ENCODE measurements around the gene PCDHGA4.
"Not testable (repeated sequence)": the region's sequence is repeated elsewhere in the genome, so short reads cannot be mapped to it uniquely, and the experiment has no call there.

The PCDHGA4 gene

GRCh38 chr5:141349917-141350619 lies 4.8 kb upstream of the PCDHGA4 start, which contains the start of gene PCDHGB1:
Gene PCDHGB1, plus strand, starts transcription at chr5:141350099. Its CDS starts 162 bp downstream, at chr5:141350261.
- peak in 1 of 14 donors; percentile 9 for DNase-seq

- no peak for DNase-seq
These were observed 3.2 kb upstream of the PCDHGA4 start for GRCh38 chr5:141351591-141351990.

DNA sequence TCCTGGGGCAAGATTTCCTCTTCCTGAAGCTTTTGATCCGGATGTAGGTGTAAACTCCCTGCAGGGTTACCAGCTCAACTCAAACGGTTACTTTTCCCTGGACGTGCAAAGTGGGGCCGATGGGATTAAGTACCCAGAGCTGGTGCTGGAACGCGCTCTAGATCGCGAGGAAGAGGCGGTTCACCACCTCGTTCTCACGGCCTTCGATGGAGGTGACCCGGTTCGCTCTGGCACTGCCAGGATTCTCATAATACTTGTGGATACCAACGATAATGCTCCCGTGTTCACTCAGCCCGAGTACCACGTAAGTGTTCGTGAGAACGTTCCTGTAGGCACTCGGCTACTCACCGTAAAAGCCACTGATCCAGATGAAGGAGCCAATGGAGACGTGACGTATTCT lies 820 bp downstream of the PCDHGA4 start:
- DNase-seq = no peak

DNA sequence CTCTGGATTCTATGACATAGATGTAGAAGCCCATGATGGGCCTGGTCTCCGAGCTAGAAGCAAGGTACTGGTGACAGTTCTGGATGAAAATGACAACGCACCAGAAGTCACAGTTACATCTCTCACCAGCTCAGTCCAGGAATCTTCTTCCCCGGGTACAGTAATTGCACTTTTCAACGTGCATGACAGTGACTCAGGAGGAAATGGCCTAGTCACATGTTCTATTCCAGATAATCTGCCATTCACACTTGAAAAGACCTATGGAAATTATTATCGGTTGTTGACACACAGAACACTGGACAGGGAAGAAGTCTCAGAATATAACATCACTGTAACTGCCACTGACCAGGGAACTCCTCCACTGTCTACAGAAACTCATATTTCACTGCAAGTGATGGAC lies 1.3 kb downstream of the PCDHGA4 start:
- no peak for DNase-seq

DNA sequence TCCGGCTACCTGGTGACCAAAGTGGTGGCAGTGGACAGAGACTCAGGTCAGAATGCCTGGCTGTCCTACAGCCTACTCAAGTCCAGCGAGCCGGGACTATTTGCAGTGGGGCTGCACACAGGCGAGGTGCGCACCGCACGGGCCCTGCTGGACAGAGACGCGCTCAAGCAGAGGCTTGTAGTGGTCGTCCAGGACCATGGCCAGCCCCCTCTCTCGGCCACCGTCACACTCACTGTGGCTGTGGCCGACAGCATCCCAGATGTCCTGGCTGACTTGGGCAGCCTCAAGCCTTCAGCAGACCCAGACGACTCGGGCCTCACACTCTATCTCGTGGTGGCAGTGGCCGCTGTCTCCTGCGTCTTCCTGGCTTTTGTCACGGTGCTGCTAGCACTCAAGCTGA lies 2.1 kb downstream of the PCDHGA4 start:
- DNase-seq = no peak

GRCh38 chr5:141359790-141360426 lies 5.1 kb downstream of the PCDHGA4 start, which contains the start of gene PCDHGB2:
Gene PCDHGB2, plus strand, starts transcription at chr5:141359994. Its CDS starts 142 bp downstream, at chr5:141360136.
- DNase-seq = no peak

GRCh38 chr5:141360685-141361084 lies 5.9 kb downstream of the PCDHGA4 start:
- no peak for DNase-seq

- no peak for DNase-seq
These were observed 7.9 kb downstream of the PCDHGA4 start for GRCh38 chr5:141362719-141363118.

- no peak for DNase-seq
These were observed 9.3 kb downstream of the PCDHGA4 start, which contains the start of gene PCDHGA5 for GRCh38 chr5:141363952-141364660. Gene PCDHGA5, plus strand, starts transcription at chr5:141364162. Its CDS starts 169 bp downstream, at chr5:141364331.

DNA sequence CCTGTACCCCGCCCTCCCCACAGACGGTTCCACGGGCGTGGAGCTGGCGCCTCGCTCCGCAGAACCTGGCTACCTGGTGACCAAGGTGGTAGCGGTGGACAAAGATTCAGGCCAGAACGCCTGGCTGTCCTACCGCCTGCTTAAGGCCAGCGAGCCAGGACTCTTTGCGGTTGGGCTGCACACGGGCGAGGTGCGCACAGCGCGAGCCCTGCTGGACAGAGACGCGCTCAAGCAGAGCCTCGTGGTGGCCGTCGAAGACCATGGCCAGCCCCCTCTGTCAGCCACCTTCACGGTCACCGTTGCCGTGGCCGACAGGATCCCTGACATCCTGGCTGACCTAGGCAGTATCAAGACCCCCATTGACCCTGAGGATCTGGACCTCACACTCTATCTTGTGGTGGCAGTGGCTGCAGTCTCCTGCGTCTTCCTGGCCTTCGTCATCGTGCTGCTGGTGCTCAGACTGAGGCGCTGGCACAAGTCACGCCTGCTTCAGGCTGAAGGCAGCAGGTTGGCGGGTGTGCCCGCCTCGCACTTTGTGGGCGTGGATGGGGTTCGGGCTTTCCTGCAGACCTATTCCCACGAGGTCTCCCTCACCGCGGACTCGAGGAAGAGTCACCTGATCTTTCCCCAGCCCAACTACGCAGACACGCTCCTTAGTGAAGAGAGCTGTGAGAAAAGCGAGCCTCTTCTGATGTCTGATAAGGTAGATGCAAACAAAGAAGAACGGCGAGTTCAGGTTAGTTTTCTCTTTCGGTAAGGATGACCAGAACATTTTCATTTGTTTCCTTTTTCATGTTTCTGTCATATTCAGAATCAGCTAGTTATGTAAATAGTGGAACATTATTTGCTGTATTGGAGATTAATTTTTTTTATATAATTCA lies 11.4 kb downstream of the PCDHGA4 start:
- no peak for DNase-seq

DNA sequence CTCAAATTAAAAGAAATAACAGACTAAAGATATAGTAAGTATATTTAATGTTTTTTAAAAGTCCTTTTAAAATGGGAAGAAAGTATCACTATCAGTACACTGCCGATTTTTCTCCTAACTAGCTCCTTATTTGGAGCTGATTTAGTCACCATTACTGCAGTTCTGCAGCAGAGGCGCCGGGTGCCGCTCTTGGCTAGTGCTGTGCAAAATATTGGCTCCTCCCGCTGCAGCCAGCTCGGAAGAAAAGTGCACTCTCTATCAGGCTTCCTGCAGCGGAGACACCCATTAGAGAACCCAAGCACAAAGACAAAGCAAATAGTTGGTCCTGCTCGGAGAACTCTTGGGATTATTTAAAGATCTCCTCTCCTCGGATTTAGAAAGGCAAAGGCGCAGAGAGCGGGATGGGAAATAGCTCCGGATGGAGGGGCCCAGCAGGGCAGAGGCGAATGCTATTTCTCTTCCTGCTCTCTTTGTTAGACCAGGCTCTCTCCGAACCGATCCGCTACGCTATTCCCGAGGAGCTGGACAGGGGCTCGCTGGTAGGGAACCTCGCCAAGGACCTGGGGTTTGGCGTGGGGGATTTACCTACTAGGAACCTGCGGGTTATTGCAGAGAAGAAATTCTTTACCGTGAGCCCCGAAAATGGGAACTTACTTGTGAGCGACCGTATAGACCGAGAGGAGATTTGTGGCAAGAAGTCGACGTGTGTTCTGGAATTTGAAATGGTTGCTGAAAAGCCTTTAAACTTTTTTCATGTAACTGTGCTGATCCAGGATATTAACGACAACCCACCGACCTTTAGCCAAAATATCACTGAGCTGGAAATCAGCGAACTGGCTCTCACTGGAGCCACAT lies 15.4 kb downstream of the PCDHGA4 start, which contains the start of gene PCDHGB3:
TSS of gene PCDHGB3 (plus strand) at position 249 of the 855 bp plus-strand sequence. CDS start at position 402, 153 bp downstream.
- DNase-seq = no peak

GRCh38 chr5:141371572-141372475 lies 17.0 kb downstream of the PCDHGA4 start:
- no peak for DNase-seq

DNA sequence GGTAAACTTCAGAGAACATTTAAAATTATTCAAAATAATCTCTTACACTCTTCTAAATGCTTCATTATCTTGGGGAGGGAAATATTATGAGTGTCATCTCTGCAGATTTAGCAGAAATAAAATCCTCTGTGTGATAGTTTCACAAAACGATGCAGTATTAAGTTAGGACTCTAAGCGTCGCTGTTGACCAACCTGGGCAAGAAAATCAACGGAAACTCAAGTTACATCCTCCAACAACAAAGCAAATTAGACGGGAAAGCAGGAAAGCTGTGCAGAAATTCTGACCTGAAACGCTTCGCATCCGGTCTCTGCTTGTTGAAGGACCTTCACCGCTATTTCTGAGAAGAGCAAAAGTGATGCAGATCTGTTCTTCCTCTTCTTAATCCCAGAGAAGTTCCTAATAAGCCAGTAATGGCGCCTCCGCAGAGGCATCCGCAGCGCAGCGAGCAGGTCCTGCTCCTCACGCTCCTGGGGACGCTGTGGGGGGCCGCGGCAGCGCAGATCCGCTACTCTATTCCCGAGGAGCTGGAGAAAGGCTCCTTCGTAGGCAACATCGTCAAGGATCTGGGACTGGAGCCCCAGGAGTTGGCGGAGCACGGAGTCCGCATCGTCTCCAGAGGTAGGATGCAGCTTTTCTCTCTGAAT lies 19.0 kb downstream of the PCDHGA4 start, which contains the start of gene PCDHGA6:
TSS of gene PCDHGA6 (plus strand) at position 219 of the 645 bp plus-strand sequence. CDS start at position 412, 193 bp downstream.
- no peak for DNase-seq

- no peak for DNase-seq
These were observed 19.8 kb downstream of the PCDHGA4 start for GRCh38 chr5:141374627-141375026.

- not testable (repeated sequence) for DNase-seq
These were observed 20.8 kb downstream of the PCDHGA4 start for GRCh38 chr5:141375444-141376155.

- DNase-seq = no peak
These were observed 27.9 kb downstream of the PCDHGA4 start, which contains the start of gene PCDHGA7 for GRCh38 chr5:141382469-141383294. Gene PCDHGA7, plus strand, starts transcription at chr5:141382742. Its CDS starts 158 bp downstream, at chr5:141382900.

- DNase-seq = no peak
These were observed 28.5 kb downstream of the PCDHGA4 start for GRCh38 chr5:141383345-141383744.
